ENCODE results near the gene AGBL4. TPM values are rescaled to one million over a fixed set of nuclear protein-coding genes. Genes with fewer than 3 reads are reported as not detected.

The AGBL4 gene
- total RNA-seq, 4 donors from 2014 or later, result not detected

DNA sequence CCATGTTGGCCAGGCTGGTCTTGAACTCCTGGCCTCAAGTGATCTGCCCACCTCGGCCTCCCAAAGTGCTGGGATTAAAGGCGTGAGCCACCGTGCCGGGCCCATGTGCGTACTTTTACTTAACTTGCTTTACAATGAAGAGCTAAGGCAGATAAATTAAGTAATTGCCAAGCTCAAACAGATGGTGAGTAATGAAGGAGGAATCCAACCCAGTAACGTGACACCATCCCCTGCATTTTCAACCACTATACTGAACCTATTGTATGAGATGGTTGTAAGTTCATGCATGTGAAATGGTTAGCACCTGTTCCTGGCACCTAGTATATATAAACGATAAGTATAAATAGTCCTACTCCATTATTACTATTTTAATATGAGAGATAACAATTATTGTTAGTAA lies 659.1 kb downstream of the AGBL4 start:
- Histone ChIP-seq H3K27me3 (no peaks in the 10 kb centered on the region), H3K36me3 (no peaks in the 10 kb centered on the region), H3K4me3 (no peak overlapping the region), H3K27ac (no peak overlapping the region), H3K4me1 (no peaks in the 10 kb centered on the region), H3K9me3 (no peaks in the 10 kb centered on the region)
- TF ChIP-seq, protein P1, sequence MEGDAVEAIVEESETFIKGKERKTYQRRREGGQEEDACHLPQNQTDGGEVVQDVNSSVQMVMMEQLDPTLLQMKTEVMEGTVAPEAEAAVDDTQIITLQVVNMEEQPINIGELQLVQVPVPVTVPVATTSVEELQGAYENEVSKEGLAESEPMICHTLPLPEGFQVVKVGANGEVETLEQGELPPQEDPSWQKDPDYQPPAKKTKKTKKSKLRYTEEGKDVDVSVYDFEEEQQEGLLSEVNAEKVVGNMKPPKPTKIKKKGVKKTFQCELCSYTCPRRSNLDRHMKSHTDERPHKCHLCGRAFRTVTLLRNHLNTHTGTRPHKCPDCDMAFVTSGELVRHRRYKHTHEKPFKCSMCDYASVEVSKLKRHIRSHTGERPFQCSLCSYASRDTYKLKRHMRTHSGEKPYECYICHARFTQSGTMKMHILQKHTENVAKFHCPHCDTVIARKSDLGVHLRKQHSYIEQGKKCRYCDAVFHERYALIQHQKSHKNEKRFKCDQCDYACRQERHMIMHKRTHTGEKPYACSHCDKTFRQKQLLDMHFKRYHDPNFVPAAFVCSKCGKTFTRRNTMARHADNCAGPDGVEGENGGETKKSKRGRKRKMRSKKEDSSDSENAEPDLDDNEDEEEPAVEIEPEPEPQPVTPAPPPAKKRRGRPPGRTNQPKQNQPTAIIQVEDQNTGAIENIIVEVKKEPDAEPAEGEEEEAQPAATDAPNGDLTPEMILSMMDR (IDR thresholded peaks at IDR 0.05 in 4 of 5, conservative IDR thresholded peaks at IDR 0.05 in 1 of 5), result no peak
- no peak for TF ChIP-seq POLR2A (IDR thresholded peaks at IDR 0.05)
- intact Hi-C loops (cut with DNase I; ENCODE audit: low total_unique reads) (no loop called here), in situ Hi-C loops (cut with MboI; ENCODE audit: low sequenced_read_pairs in 4 of 4) (no loop called here)
- no peak for ATAC-seq
- DNase-seq, result no peak

DNA sequence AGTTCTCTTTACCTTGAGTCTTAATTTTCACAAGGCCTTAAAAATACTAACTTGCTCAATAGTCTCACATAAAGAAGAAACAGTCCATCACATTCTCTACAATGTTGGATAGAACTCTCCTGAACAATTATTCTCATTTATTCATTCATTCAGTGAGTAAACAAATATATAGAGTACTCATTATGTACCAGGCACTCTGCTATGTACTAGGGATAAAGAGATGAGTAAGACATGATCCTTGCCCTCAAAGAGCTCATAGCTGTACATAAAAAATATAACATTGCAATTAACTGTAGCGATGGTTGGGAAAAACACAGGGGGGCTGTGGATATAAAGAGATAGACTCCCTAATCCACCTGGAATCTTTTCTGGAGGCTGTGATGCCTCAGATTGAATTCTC lies 660.1 kb downstream of the AGBL4 start:
- DNase-seq, result no peak
- Histone ChIP-seq H3K9me3 (no peaks in the 10 kb centered on the region), H3K4me3 (no peak overlapping the region), H3K4me1 (no peaks in the 10 kb centered on the region), H3K36me3 (no peaks in the 10 kb centered on the region), H3K27ac (no peak overlapping the region), H3K27me3 (no peaks in the 10 kb centered on the region)
- intact Hi-C loops (cut with DNase I; ENCODE audit: low total_unique reads), result no loop called here
- ATAC-seq, result no peak
- in situ Hi-C loops (cut with MboI; ENCODE audit: low sequenced_read_pairs in 4 of 4), result no loop called here
- TF ChIP-seq, protein P1 (IDR thresholded peaks at IDR 0.05 in 4 of 5, conservative IDR thresholded peaks at IDR 0.05 in 1 of 5), result no peak
- no peak for TF ChIP-seq POLR2A (IDR thresholded peaks at IDR 0.05)

DNA sequence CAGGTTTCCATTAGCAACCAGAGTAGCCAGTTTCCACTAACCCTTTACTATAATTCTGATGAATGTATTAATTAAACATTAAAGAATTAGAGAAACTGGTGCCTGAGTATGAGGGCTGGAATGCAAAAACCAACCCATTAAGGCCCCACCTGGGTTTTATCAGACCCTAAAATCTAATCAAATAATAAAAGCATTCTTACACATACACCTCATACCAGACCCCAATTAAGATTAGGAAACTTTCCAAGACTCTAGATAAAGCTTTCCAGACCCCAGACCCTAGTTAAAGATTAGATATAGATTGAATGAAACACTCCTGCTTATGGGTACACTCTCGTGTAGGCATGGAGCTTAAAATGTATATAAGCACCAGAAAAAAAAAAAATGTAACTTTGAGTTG lies 665.7 kb downstream of the AGBL4 start:
- Histone ChIP-seq H3K4me3 (no peak overlapping the region), H3K36me3 (no peaks in the 10 kb centered on the region), H3K27me3 (no peaks in the 10 kb centered on the region), H3K27ac (no peak overlapping the region), H3K4me1 (no peaks in the 10 kb centered on the region), H3K9me3 (no peaks in the 10 kb centered on the region)
- no peak for TF ChIP-seq POLR2A (IDR thresholded peaks at IDR 0.05)
- TF ChIP-seq, protein P1 (IDR thresholded peaks at IDR 0.05 in 4 of 5, conservative IDR thresholded peaks at IDR 0.05 in 1 of 5), result no peak
- no peak for ATAC-seq
- no peak for DNase-seq
- in situ Hi-C loops (cut with MboI; ENCODE audit: low sequenced_read_pairs in 4 of 4), result no loop called here
- intact Hi-C loops (cut with DNase I; ENCODE audit: low total_unique reads), result no loop called here

DNA sequence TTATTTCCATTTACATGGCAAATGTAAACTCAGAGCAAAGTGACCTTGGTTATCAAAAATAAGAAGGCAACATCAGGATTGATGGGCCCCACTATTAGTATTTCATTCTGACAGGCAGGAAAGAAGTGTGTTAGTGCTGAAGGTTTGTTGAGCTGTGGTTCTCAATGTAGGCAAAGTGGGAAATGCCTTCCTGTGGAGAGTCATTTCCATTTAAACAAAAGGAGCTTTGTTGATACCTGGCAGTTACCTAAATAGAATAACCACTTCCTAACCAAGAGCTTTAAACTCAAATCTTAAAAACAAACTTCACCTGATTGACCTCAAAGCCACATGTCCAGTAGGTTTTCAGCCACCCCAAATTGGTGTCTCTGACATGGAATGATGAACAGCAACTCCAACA lies 667.2 kb downstream of the AGBL4 start:
- TF ChIP-seq, protein P1 (IDR thresholded peaks at IDR 0.05 in 4 of 5, conservative IDR thresholded peaks at IDR 0.05 in 1 of 5), result no peak
- no peak for TF ChIP-seq POLR2A (IDR thresholded peaks at IDR 0.05)
- in situ Hi-C loops (cut with MboI; ENCODE audit: low sequenced_read_pairs in 4 of 4) (no loop called here), intact Hi-C loops (cut with DNase I; ENCODE audit: low total_unique reads) (no loop called here)
- DNase-seq (no peak), ATAC-seq (no peak)
- Histone ChIP-seq H3K27me3 (no peaks in the 10 kb centered on the region), H3K27ac (no peak overlapping the region), H3K4me1 (no peaks in the 10 kb centered on the region), H3K9me3 (no peaks in the 10 kb centered on the region), H3K4me3 (no peak overlapping the region), H3K36me3 (no peaks in the 10 kb centered on the region)

DNA sequence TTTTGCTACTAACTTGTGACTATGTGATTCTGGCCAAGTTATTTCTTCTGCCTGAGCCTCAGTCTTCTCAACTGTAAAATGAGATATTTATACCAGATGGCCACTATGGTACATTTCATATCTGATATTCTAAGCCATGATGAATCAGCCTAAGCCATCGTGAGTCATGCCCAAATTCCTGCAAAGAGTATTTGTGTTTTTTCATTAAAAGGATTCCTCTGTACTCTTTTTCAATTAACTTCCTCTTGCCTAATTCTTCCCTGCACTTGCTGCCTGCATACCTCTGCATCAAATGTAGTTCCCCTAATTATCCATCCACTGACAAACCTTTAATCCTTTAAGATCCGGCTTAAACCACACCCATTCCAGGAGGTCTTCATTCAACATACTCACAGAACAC lies 672.0 kb downstream of the AGBL4 start:
- intact Hi-C loops (cut with DNase I; ENCODE audit: low total_unique reads) (no loop called here), in situ Hi-C loops (cut with MboI; ENCODE audit: low sequenced_read_pairs in 4 of 4) (no loop called here)
- Histone ChIP-seq H3K9me3 (no peaks in the 10 kb centered on the region), H3K4me3 (no peak overlapping the region), H3K36me3 (no peaks in the 10 kb centered on the region), H3K27ac (no peak overlapping the region), H3K27me3 (no peaks in the 10 kb centered on the region), H3K4me1 (no peaks in the 10 kb centered on the region)
- ATAC-seq (no peak), DNase-seq (no peak)
- TF ChIP-seq, protein P1 (IDR thresholded peaks at IDR 0.05 in 4 of 5, conservative IDR thresholded peaks at IDR 0.05 in 1 of 5), result no peak
- TF ChIP-seq POLR2A (IDR thresholded peaks at IDR 0.05), result no peak
